ENCODE data around the gene MED13L.
A peak's percentile ranks its signal among the peaks of the same experiment; 100 is the strongest.

Gene MED13L

GRCh38 chr12:116179384-116179783, 98.1 kb downstream of the MED13L start:
- DNase-seq: no peak

GRCh38 chr12:116177017-116177416, 100.5 kb downstream of the MED13L start:
- DNase-seq: no peak

DNA sequence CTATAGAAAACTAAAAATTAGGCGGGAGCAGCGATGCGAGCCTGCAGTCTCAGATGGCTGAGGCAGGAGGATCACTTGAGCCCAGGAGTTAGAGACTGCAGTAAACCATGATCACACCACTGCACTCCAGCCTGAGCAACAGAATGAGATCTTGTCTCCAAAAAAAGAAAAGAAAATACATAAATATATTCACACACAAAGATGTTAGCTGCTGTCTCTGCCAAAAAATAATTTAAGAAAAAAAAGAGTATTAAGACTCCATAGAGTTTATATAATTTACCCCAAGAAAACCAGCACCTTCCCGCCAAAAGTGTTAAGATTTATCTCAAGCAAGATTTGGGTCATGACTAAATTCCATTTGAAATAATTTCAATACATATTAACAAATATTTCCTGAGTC, 102.6 kb downstream of the MED13L start:
- no peak for DNase-seq

DNA sequence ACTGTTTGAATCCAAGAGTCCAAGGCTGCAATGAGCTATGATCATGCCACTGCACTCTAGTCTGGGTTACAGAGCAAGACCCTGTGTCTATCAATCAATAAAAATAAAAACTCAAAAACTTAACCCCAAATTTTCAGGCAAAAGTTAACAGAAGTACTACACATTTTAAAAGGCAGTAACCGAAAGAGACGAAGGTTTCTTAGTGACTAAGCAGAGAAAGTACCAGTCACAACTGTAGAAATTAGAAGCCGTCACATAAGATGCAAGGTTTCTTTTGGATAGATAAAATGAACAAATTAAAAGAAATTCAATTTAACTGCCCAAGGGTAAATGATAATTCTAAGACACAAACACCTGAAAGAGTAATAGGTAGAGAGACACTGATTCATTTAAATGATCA, 103.5 kb downstream of the MED13L start:
- DNase-seq: no peak

DNA sequence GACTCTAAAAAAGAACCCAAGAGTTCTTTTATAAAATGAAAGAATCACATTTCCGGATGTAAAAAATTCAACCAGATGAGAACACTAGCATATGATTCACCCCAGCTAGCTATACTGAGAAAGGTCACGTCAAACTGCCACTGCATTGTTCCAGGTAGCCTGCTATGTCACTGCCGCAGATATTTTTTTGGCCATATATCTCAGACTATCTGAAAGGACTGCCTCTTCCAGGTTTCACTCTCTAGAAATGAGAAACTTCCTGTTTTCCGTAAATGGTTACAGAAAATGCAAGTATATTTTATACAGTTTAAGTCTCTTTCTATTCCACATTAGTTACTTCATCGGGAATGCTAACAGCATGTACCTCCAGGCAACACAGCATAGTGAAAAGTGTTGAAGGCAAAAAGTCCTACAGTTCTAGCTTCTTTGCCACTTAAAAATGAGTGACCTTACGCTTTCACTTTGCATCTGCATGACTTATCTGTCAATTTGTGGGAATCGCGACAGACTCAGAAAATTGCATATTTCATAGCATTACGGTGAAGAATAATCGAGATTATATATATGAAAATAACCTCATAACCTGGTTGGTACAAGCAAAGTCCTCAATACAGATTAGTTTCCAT, 105.2 kb downstream of the MED13L start:
- DNase-seq: peak; percentile 26 to 27

GRCh38 chr12:116171549-116171948, 105.9 kb downstream of the MED13L start:
- no peak for DNase-seq

GRCh38 chr12:116169071-116169470, 108.4 kb downstream of the MED13L start:
- no peak for DNase-seq

GRCh38 chr12:116166306-116166705, 111.2 kb downstream of the MED13L start:
- no peak for DNase-seq

- DNase-seq: no peak
Measured at GRCh38 chr12:116165036-116165425, 112.5 kb downstream of the MED13L start.

- DNase-seq: no peak
Measured at GRCh38 chr12:116164250-116165035, 113.0 kb downstream of the MED13L start.

DNA sequence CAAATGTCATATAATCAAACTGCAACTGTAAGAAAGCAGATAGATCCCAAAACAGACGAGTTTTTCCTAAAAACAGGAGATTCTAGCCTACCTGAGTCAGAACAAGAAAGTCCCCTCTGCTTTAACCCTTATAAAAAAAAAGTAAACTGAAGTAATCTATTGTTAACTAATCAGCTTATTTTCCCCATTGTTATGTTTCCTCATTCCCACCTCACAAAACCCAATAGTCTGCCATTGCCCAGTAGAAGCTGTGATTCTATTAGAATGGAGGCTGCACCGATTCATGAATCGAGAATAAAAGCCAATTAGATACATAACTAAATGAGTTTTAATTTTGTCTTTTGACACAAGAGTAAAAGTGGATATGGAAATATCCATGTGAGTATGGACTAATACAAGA, 115.4 kb downstream of the MED13L start:
- DNase-seq: no peak

DNA sequence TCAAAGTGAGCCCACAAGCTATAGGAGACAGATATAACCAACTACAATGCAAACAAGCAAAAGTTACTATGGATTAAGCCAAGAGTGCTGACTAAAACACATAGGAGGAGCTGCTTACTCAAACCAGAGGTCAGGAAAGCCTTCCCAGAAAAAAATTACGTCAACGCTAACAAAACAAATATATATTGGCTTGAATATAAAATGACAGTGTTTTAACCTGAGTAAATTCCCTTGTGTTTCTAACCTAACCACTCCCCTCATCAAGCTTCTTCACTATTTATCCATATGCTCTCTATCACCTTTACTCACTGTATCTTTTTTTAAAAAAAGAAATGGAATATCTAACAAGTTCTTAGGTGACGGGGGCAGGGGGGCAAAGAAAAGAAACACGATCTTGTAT, 115.9 kb downstream of the MED13L start:
- no peak for DNase-seq

GRCh38 chr12:116160883-116161458, 116.5 kb downstream of the MED13L start:
- no peak for DNase-seq

GRCh38 chr12:116160231-116160630, 117.3 kb downstream of the MED13L start:
- no peak for DNase-seq

DNA sequence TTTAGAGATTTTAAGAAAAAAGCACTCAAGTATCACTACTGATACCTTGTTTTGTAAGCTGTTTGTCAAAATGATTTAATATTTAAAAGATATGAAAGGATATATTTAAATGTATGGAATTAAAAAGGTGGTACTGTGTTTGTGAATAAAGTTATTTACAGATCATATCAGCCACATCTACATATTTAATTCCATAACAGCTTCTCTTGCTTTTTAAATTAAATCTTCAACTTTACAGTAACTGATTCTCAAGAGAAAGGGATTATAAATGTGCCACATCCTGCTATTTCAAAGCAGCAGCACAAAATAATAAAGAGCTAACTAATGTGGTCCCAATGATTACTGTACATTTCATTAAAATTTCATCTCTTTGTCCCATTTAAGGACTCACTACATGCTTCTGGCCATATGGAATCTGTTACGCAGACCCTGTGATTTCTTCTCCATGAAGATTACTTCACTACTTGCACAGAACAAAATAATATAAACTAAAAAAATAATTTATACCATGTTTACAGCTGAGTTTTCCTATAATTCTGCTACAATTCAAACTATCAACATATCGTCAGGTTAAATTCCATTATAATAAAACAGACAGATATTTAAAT, 117.8 kb downstream of the MED13L start:
- no peak for DNase-seq

DNA sequence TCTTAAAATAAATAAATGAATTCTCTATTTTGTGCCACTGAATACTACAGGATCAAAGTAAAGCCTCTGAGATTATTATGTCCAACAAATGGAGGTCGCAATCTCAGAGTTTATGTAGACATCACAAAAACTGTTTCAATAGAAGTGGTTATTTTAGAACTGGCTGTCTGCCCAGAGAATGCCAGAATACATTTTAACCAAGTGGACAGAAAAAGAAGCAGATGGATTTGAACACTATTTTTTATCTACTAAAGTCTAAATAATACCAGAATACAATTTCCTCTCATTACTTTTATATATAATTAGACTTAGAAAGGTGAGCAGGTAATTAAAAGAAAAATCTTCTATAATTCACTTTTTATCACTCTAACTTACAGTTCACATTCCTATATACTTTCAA, 118.3 kb downstream of the MED13L start:
- no peak for DNase-seq

DNA sequence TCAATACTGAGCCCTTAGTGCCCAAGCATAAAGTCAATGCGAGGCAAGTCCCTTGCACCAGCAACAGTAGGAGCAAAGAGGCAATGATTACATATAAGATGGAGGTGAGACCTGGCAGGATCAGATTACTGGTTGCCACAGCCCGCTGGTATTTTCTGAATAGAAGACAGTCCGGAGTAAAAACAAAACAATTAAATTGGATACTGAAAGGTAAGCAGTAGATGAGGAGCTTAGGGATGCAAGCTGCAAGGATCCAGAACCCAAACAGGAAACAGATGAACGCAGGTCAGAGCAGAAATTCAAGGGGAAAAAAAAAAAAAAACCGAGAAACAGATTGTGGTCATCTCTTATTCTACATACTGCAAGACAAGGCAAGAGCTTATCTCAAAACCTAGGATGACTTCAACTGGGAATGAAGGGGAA, 119.6 kb downstream of the MED13L start:
- no peak for DNase-seq

DNA sequence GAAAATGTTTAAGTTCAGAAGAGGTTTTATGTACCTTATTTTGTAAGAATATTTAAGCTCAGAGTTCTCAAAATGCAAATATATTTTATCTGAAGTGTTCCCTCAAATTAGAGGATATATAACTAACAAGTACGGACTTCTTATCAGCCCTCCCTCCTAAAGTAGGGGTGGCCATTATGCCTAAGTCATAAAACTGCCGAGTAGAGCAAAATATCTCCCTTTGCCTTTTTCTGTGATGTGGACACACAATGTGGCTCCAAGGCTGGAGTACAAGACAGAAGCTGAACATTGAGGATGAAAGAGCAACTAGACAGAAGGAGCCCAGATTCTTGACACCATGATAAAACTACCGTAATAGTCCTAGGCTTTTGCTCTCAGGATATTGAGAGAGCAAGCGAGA, 120.9 kb downstream of the MED13L start:
- DNase-seq: no peak

GRCh38 chr12:116155383-116155782, 122.1 kb downstream of the MED13L start:
- no peak for DNase-seq

DNA sequence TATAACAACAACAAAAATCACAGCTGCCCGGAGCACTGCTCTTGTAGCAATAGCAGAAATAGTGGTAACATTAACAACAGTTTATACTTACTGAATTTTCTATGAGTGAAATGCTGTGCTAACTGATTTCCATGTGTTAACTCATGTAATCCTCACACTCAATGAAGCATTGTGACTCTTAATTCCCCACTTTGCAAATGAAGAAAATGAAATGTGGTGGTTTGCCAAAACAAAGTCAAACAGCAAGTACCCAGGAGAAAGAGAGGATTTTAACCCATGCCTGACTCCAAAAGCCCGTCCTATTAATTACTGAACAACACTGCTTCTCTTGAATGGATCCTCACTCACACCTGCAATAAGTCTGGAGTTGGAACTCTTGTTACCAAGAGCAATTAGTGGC, 123.5 kb downstream of the MED13L start:
- no peak for DNase-seq

- DNase-seq: no peak
Measured at GRCh38 chr12:116153113-116153512, 124.4 kb downstream of the MED13L start.

- DNase-seq: no peak
Measured at GRCh38 chr12:116152268-116152667, 125.2 kb downstream of the MED13L start.

DNA sequence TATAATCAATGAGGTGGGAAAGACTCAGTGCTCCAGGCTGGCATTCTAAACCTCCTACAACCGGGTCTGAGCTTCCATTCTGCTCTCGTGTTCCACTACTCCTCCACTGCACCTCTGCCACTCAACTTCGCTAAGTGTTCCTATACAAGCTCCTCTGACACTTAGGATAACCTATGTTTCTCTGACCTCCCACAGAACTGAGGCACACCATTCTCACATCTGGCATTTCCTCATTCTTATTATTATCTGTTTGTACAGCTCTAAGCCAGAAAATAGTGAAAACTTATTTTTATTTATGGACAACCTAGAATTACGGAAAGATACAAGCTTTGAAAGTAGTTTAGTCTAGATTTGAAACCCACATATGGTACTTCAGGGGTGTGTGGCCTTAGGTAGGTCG, 127.0 kb downstream of the MED13L start:
- no peak for DNase-seq

DNA sequence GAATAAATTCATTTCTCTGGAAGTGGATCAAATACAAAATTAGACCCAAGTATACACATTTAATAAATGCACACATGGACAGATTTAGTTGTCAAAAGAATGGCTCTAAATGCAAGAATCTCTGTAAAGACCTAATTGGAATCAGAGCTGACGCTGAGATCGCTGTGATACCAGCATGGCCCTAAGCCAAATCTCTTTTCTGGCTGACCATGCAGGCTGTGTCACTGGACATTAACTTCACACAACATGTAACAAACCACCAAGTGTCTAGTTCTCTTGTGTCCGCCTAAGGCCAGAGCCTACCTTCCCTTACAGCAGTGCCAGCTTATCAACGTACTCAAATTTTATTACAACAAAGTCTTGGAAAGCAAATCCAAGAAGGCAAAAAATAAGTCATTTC, 127.5 kb downstream of the MED13L start:
- DNase-seq: no peak

Measured in CD4-positive, alpha-beta T cell treated with Interferon alpha-2 for 1 hour (primary cell).